MM.1S (cell line): Measurements from ENCODE around the gene KIF9.
A peak's percentile ranks its signal among the peaks of the same experiment; 100 is the strongest.

Experiments used
- DNase-seq: peaks from one replicate; pipeline ENCODE4 v3.0.0-alpha.2; 2015
- H2AFZ ChIP-seq: fragments of 300-600 bp; sonication (generic); 2 replicates; pipeline ENCODE4 v1.6.0; 2016; ENCODE audit warnings: antibody characterized with exemption, low read length
- H3F3A ChIP-seq: fragments of 300-600 bp; sonication (generic); 2 replicates; pipeline ENCODE4 v1.6.1; 2016; ENCODE audit warnings: mild to moderate bottlenecking, antibody characterized with exemption, low read length, moderate library complexity, mixed read lengths; ENCODE audit not compliant: insufficient read depth
- H3K27ac ChIP-seq: fragments of 300-600 bp; sonication (generic); 2 replicates; pipeline ENCODE4 v1.5.1; 2016; ENCODE audit warnings: mild to moderate bottlenecking, low read length
- H3K27me3 ChIP-seq: fragments of 300-600 bp; sonication (generic); replicated peaks from 2 replicates; pipeline ENCODE4 v1.6.0; 2016; ENCODE audit warnings: low read length; ENCODE audit not compliant: insufficient read depth
- H3K36me3 ChIP-seq: fragments of 300-600 bp; sonication (generic); replicated peaks from 2 replicates; pipeline ENCODE4 v1.6.1; 2016; ENCODE audit warnings: mild to moderate bottlenecking, low read length, mixed read lengths; ENCODE audit not compliant: insufficient read depth
- H3K4me1 ChIP-seq: fragments of 300-600 bp; sonication (generic); 2 replicates; pipeline ENCODE4 v1.6.1; 2016; ENCODE audit warnings: low read length, mixed read lengths
- H3K4me2 ChIP-seq: fragments of 300-600 bp; sonication (generic); 2 replicates; pipeline ENCODE4 v1.6.0; 2016; ENCODE audit warnings: low read depth, low read length
- H3K4me3 ChIP-seq: fragments of 300-600 bp; sonication (generic); 2 replicates; pipeline ENCODE4 v1.5.1; 2016; ENCODE audit warnings: low read length, mixed read lengths
- H3K79me2 ChIP-seq: fragments of 300-600 bp; sonication (generic); 2 replicates; pipeline ENCODE4 v1.6.1; 2016; ENCODE audit warnings: mixed run types, low read length, mixed read lengths
- H3K9ac ChIP-seq: fragments of 300-600 bp; sonication (generic); 2 replicates; pipeline ENCODE4 v1.6.1; 2016; ENCODE audit warnings: low read length, mixed read lengths
- H3K9me2 ChIP-seq: fragments of 300-600 bp; sonication (generic); replicated peaks from 2 replicates; pipeline ENCODE4 v1.6.1; 2016; ENCODE audit warnings: mild to moderate bottlenecking, low read length, mixed read lengths; ENCODE audit not compliant: insufficient read depth
- H3K9me3 ChIP-seq: fragments of 300-600 bp; sonication (generic); replicated peaks from 2 replicates; pipeline ENCODE4 v1.6.1; 2016; ENCODE audit warnings: mild to moderate bottlenecking, low read length, mixed read lengths; ENCODE audit not compliant: insufficient read depth
- H4K20me1 ChIP-seq: fragments of 300-600 bp; sonication (generic); 2 replicates; pipeline ENCODE4 v1.6.1; 2016; ENCODE audit warnings: mild to moderate bottlenecking, low read length, moderate library complexity, mixed read lengths; ENCODE audit not compliant: insufficient read depth
- EZH2 ChIP-seq: fragments of 300-600 bp; sonication (generic); optimal IDR thresholded peaks from 2 replicates; pipeline ENCODE3; 2017; ENCODE audit warnings: low read depth, mild to moderate bottlenecking, antibody characterized with exemption, low read length, mixed read lengths
- EZH2phosphoT487 ChIP-seq: fragments of 300-600 bp; sonication (generic); IDR thresholded peaks from 2 replicates; pipeline ENCODE4 v1.6.1; 2018; ENCODE audit warnings: antibody characterized with exemption, low read length
- TF ChIP-seq, protein P1 (sequence below): fragments of 300-600 bp; sonication (generic); IDR thresholded peaks from 2 replicates; pipeline ENCODE4 v1.5.1; 2016; ENCODE audit warnings: antibody characterized with exemption, low read length, mixed read lengths

KIF9 gene

GRCh38 chr3:47283193-47283537 is 566 bp upstream of the KIF9 start:
- H3K4me3 ChIP-seq, result peak overlapping the region; percentile 86
- H3F3A ChIP-seq, result no peaks in the 10 kb centered on the region
- H3K9me2 ChIP-seq, result no peaks in the 10 kb centered on the region
- peak overlapping the region; percentile 89 for H2AFZ ChIP-seq
- H3K9me3 ChIP-seq, result no peaks in the 10 kb centered on the region
- peak; percentile 24 for DNase-seq
- H3K79me2 ChIP-seq, result peaks cover 44% of the 10 kb centered on the region
- H3K9ac ChIP-seq, result peak overlapping the region; percentile 89
- H3K27me3 ChIP-seq, result no peaks in the 10 kb centered on the region
- no peaks in the 10 kb centered on the region for H3K36me3 ChIP-seq
- H3K4me2 ChIP-seq, result peak overlapping the region; percentile 76
- no peaks in the 10 kb centered on the region for H4K20me1 ChIP-seq
- TF ChIP-seq EZH2, result no peak
- no peak for TF ChIP-seq EZH2phosphoT487
- TF ChIP-seq, protein P1, sequence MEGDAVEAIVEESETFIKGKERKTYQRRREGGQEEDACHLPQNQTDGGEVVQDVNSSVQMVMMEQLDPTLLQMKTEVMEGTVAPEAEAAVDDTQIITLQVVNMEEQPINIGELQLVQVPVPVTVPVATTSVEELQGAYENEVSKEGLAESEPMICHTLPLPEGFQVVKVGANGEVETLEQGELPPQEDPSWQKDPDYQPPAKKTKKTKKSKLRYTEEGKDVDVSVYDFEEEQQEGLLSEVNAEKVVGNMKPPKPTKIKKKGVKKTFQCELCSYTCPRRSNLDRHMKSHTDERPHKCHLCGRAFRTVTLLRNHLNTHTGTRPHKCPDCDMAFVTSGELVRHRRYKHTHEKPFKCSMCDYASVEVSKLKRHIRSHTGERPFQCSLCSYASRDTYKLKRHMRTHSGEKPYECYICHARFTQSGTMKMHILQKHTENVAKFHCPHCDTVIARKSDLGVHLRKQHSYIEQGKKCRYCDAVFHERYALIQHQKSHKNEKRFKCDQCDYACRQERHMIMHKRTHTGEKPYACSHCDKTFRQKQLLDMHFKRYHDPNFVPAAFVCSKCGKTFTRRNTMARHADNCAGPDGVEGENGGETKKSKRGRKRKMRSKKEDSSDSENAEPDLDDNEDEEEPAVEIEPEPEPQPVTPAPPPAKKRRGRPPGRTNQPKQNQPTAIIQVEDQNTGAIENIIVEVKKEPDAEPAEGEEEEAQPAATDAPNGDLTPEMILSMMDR, result no peak
- peak overlapping the region; percentile 89; the same call in 1 of the 2 replicates for H3K27ac ChIP-seq
- peaks cover 4% of the 10 kb centered on the region; the same call in 1 of the 2 replicates for H3K4me1 ChIP-seq

GRCh38 chr3:47280519-47280918 is 2.1 kb downstream of the KIF9 start:
- H3K9ac ChIP-seq, result no peak overlapping the region
- H3K4me2 ChIP-seq, result no peak overlapping the region
- no peaks in the 10 kb centered on the region for H3K9me3 ChIP-seq
- peaks cover 4% of the 10 kb centered on the region; the same call in 1 of the 2 replicates for H3K4me1 ChIP-seq
- no peaks in the 10 kb centered on the region for H3F3A ChIP-seq
- TF ChIP-seq EZH2 (no peak), EZH2phosphoT487 (no peak)
- TF ChIP-seq, protein P1, result no peak
- H3K27me3 ChIP-seq, result no peaks in the 10 kb centered on the region
- H3K27ac ChIP-seq, result no peak overlapping the region
- no peaks in the 10 kb centered on the region for H3K36me3 ChIP-seq
- H4K20me1 ChIP-seq, result no peaks in the 10 kb centered on the region
- DNase-seq, result no peak
- no peak overlapping the region for H3K4me3 ChIP-seq
- H2AFZ ChIP-seq, result no peak overlapping the region
- no peaks in the 10 kb centered on the region for H3K9me2 ChIP-seq
- peaks cover 24% of the 10 kb centered on the region for H3K79me2 ChIP-seq

- no peaks in the 10 kb centered on the region for H3F3A ChIP-seq
- H4K20me1 ChIP-seq, result no peaks in the 10 kb centered on the region
- H3K79me2 ChIP-seq, result no peaks in the 10 kb centered on the region
- H3K4me2 ChIP-seq, result no peak overlapping the region
- no peak for DNase-seq
- H3K9me2 ChIP-seq, result no peaks in the 10 kb centered on the region
- no peaks in the 10 kb centered on the region for H3K36me3 ChIP-seq
- H3K4me3 ChIP-seq, result no peak overlapping the region
- H2AFZ ChIP-seq, result no peak overlapping the region
- H3K27me3 ChIP-seq, result no peaks in the 10 kb centered on the region
- no peak overlapping the region for H3K27ac ChIP-seq
- H3K4me1 ChIP-seq, result no peaks in the 10 kb centered on the region
- TF ChIP-seq EZH2phosphoT487, result no peak
- no peak for TF ChIP-seq EZH2
- TF ChIP-seq, protein P1, result no peak
- H3K9ac ChIP-seq, result no peak overlapping the region
- no peaks in the 10 kb centered on the region for H3K9me3 ChIP-seq
Observed at GRCh38 chr3:47276558-47276957, 6.0 kb downstream of the KIF9 start.
